HepG2 (cell line): Measurements from ENCODE around the gene TTLL13. TPM values are rescaled to one million over a fixed set of nuclear protein-coding genes. Genes with fewer than 3 reads are reported as not detected.

ENCODE experiments used
- ATAC-seq: fragments of 200-7000 bp; cut with Tn5 transposase; 3 replicates; pipeline ENCODE4 v1.9.1; 2020; ENCODE audit warnings: mild to moderate bottlenecking, moderate library complexity
- BruUV-seq: library from RNA; stranded (reverse); fragments of 400-500 nt; replicated peaks from 2 replicates; lab custom pipeline; 2021; lab: Mats Ljungman, UMichigan
- CTCF ChIA-PET: fragments of 300-600 bp; formaldehyde crosslinking; extraction: SDS; loops from one replicate; lab custom pipeline; 2021; ENCODE audit warnings: low total read pairs, inconsistent platforms, low intra/inter-chr PET ratio; lab: Yijun Ruan, JAX
- POLR2A ChIA-PET: fragments of 350-600 bp; sonication (Branson Sonifier 250); formaldehyde crosslinking; loops from one replicate; lab custom pipeline; 2020; ENCODE audit warnings: antibody characterized with exemption, inconsistent platforms; lab: Yijun Ruan, JAX
- DNase-seq: peaks from one replicate; pipeline ENCODE4 v3.0.0-alpha.2; 2015; ENCODE audit warnings: low spot score
- FAIRE-seq: peaks from 3 replicates; lab custom pipeline; 2011; peaks lifted over from hg19 to GRCh38; lab: Jason Lieb, UNC
- H2AFZ ChIP-seq: one replicate; pipeline ENCODE4 v1.6.1; 2011; ENCODE audit warnings: low read length, inconsistent platforms
- H3K27ac ChIP-seq: fragments of 300-600 bp; 3 replicates; pipeline ENCODE4 v1.8.0; 2011; ENCODE audit warnings: mixed run types, mild to moderate bottlenecking, mixed read lengths, low read length, inconsistent platforms; ENCODE audit not compliant: insufficient read depth; ENCODE audit errors: extremely low read length
- H3K27me3 ChIP-seq, 2 experiments: fragments of 200-600 bp in 1 of 2; 2 replicates in 1 of 2; 3 replicates in 1 of 2; pipeline versions ENCODE4 v1.6.0 to v1.8.0; 2011; ENCODE audit warnings: low read length in 2 of 2, mild to moderate bottlenecking in 2 of 2, moderate library complexity in 2 of 2, inconsistent platforms in 1 of 2; ENCODE audit not compliant: insufficient read depth in 2 of 2, control insufficient read depth in 1 of 2
- H3K36me3 ChIP-seq, 2 experiments: fragments of 200-600 bp in 1 of 2; replicated peaks in 1 of 2; 2 replicates in 1 of 2; 3 replicates in 1 of 2; pipeline versions ENCODE4 v1.5.1 to v1.8.0; 2011; ENCODE audit warnings: low read length in 2 of 2, inconsistent platforms in 1 of 2; ENCODE audit not compliant: insufficient read depth in 2 of 2, control insufficient read depth in 1 of 2
- H3K4me1 ChIP-seq: 2 replicates; pipeline ENCODE4 v1.5.1; 2012; ENCODE audit warnings: low read length, inconsistent platforms; ENCODE audit not compliant: insufficient read depth
- H3K4me2 ChIP-seq: 2 replicates; pipeline ENCODE4 v1.6.0; 2011; ENCODE audit warnings: low read depth, low read length, inconsistent platforms
- H3K4me3 ChIP-seq, 3 experiments: fragments of 200-600 bp in 1 of 3; sonication (generic), shearing (Covaris generic) in 1 of 3; replicated peaks in 1 of 3; 2 replicates each; pipeline ENCODE4 v1.5.1; 2011 to 2016; ENCODE audit warnings: low read length in 3 of 3, inconsistent platforms in 2 of 3, low read depth in 2 of 3, mild to moderate bottlenecking in 2 of 3, control low read depth in 1 of 3, mixed read lengths in 1 of 3; ENCODE audit not compliant: insufficient read depth in 1 of 3
- H3K79me2 ChIP-seq: one replicate; pipeline ENCODE4 v1.6.1; 2011; ENCODE audit warnings: low read length, inconsistent platforms; ENCODE audit not compliant: insufficient read depth
- H3K9ac ChIP-seq: 2 replicates; pipeline ENCODE4 v1.6.0; 2011; ENCODE audit warnings: mild to moderate bottlenecking, low read depth, low read length, inconsistent platforms; ENCODE audit not compliant: insufficient read depth
- H3K9me3 ChIP-seq: 2 replicates; pipeline ENCODE4 v1.5.1; 2012; ENCODE audit warnings: mild to moderate bottlenecking, low read length
- H4K20me1 ChIP-seq: 2 replicates; pipeline ENCODE4 v1.6.0; 2011; ENCODE audit warnings: inconsistent platforms, mild to moderate bottlenecking, low read length, moderate library complexity; ENCODE audit not compliant: insufficient read depth
- KDM5B ChIP-seq: sonication (generic); formaldehyde crosslinking; IDR thresholded peaks from 2 replicates; pipeline ENCODE4 v1.4.0; 2020; ENCODE audit warnings: missing genetic modification reagents, mild to moderate bottlenecking, borderline replicate concordance
- MAFG ChIP-seq: sonication (generic); formaldehyde crosslinking; IDR thresholded peaks from 2 replicates; pipeline ENCODE4 v1.5.1; 2020; ENCODE audit warnings: mild to moderate bottlenecking, missing genetic modification reagents
- MEIS2 ChIP-seq: sonication (generic); formaldehyde crosslinking; IDR thresholded peaks from 2 replicates; pipeline ENCODE4 v1.9.0; 2021; ENCODE audit warnings: mild to moderate bottlenecking, missing genetic modification reagents
- PPARG ChIP-seq: conservative IDR thresholded peaks from 2 replicates; pipeline ENCODE4 v1.6.1; 2016; ENCODE audit warnings: missing biosample characterization, missing genetic modification reagents
- ZBTB7B ChIP-seq: sonication (generic); formaldehyde crosslinking; IDR thresholded peaks from 2 replicates; pipeline ENCODE4 v1.4.0; 2020; ENCODE audit warnings: missing genetic modification reagents
- ZNF709 ChIP-seq: sonication (generic); formaldehyde crosslinking; IDR thresholded peaks from 2 replicates; pipeline ENCODE4 v1.5.0; 2020; ENCODE audit warnings: mild to moderate bottlenecking, missing genetic modification reagents
- ZNF724P ChIP-seq: sonication (generic); formaldehyde crosslinking; IDR thresholded peaks from 2 replicates; pipeline ENCODE4 v1.8.0; 2022; ENCODE audit warnings: missing genetic modification reagents, borderline replicate concordance
- ZNF773 ChIP-seq: sonication (generic); formaldehyde crosslinking; IDR thresholded peaks from 2 replicates; pipeline ENCODE4 v1.4.0; 2020; ENCODE audit warnings: missing genetic modification reagents, borderline replicate concordance
- WGBS: methylation state at CpG from one replicate; pipeline ENCODE4 v1.1.6; 2017; ENCODE audit warnings: low lambda C conversion rate; 5-methylcytosine and 5-hydroxymethylcytosine counted together
- in situ Hi-C: cut with HindIII; loops from 2 replicates; pipeline ENCODE4 v1.10.0; 2017; ENCODE audit warnings: low pct_unique_long_range_greater_than_20kb; ENCODE audit not compliant: extremely low pct_ligation_motif_present
- intact Hi-C: fragments of 100-400 bp; cut with micrococcal nuclease; formaldehyde crosslinking; loops from one replicate; pipeline ENCODE4 v1.10.0; 2022; ENCODE audit not compliant: unreplicated experiment
- polyA plus RNA-seq, 8 experiments: library from polyadenylated mRNA; depleted of rRNA in 3 of 8; stranded (reverse) in 7 of 8; unstranded in 1 of 8; fragments of >200 nt; fragmentation: Illumina TruSeq in 4 of 8; extraction: Trizol in 4 of 8; gene quantifications; 2 replicates each; pipeline versions ENCODE4 v1.2.1 to v1.2.3, GENCODE V29; 2011 to 2016; ENCODE audit warnings: low read depth in 4 of 8, missing spikeins in 1 of 8, mixed read lengths in 1 of 8; ENCODE audit not compliant: insufficient read depth in 1 of 8
- total RNA-seq, 5 experiments: library from RNA; depleted of rRNA; stranded (reverse); fragments of >200 nt; fragmentation: Illumina TruSeq; extraction: Trizol; gene quantifications; 2 replicates each; pipeline ENCODE4 v1.2.3, GENCODE V29; 2016; ENCODE audit warnings: low read depth in 1 of 5
- TF ChIP-seq, protein P1 (sequence below): sonication (generic); formaldehyde crosslinking; IDR thresholded peaks from 2 replicates; pipeline ENCODE4 v1.5.0; 2020; ENCODE audit warnings: missing genetic modification reagents, mild to moderate bottlenecking, borderline replicate concordance
- TF ChIP-seq, protein P2 (sequence below), 2 experiments: fragments of 450-650 bp in 1 of 2; sonication (generic) in 1 of 2; formaldehyde crosslinking; IDR thresholded peaks; 2 replicates each; pipeline versions ENCODE4 v1.5.0 to v1.8.0; 2020 to 2022; ENCODE audit warnings: mild to moderate bottlenecking in 1 of 2, missing genetic modification reagents in 1 of 2
- TF ChIP-seq, protein P3 (sequence below): sonication (generic); formaldehyde crosslinking; IDR thresholded peaks from 2 replicates; pipeline ENCODE4 v1.4.0; 2020; ENCODE audit warnings: mild to moderate bottlenecking, missing genetic modification reagents
- TF ChIP-seq, protein P4 (sequence below): sonication (generic); formaldehyde crosslinking; IDR thresholded peaks from 2 replicates; pipeline ENCODE4 v1.5.0; 2020; ENCODE audit warnings: mild to moderate bottlenecking, missing genetic modification reagents
- TF ChIP-seq, protein P5 (sequence below): sonication (generic); formaldehyde crosslinking; IDR thresholded peaks from 2 replicates; pipeline ENCODE4 v1.4.0; 2020; ENCODE audit warnings: mild to moderate bottlenecking, low read depth, missing genetic modification reagents

Gene TTLL13
- total and polyA plus RNA-seq, 2 of the 13 experiments (the other 11 are each of a cell fraction or from before 2014, with no cell fraction given), result 0.07 to 0.29 TPM

DNA sequence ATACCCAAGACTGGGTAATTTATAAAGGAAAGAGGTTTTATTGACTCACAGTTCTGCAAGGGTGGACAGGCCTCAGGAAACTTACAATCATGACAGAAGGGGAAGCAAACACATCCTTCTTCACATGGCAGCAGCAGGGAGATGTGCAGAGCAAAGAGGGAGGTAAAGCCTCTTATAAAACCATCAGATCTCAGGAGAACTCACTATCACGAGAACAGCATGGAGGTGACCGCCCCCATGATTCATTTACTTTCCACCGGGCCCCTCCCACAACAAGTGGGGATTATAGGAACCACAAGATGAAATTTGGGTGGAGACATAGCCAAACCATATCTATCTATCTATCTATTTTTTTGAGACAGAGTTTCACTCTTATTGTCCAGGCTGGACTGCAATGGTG, 10.0 kb upstream of the TTLL13 start (continued):
- TF ChIP-seq, protein P1, sequence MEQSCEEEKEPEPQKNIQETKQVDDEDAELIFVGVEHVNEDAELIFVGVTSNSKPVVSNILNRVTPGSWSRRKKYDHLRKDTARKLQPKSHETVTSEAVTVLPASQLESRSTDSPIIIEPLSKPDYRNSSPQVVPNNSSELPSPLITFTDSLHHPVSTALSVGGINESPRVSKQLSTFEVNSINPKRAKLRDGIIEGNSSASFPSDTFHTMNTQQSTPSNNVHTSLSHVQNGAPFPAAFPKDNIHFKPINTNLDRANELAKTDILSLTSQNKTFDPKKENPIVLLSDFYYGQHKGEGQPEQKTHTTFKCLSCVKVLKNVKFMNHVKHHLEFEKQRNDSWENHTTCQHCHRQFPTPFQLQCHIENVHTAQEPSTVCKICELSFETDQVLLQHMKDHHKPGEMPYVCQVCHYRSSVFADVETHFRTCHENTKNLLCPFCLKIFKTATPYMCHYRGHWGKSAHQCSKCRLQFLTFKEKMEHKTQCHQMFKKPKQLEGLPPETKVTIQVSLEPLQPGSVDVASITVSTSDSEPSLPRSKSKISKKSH (CRISPR knock-in tag), result no peak
- no peak for TF ChIP-seq ZNF709
- TF ChIP-seq KDM5B (CRISPR knock-in tag), result no peak
- no peak for TF ChIP-seq ZBTB7B (CRISPR knock-in tag)
- TF ChIP-seq, all 625 proteins: peak for 0

DNA sequence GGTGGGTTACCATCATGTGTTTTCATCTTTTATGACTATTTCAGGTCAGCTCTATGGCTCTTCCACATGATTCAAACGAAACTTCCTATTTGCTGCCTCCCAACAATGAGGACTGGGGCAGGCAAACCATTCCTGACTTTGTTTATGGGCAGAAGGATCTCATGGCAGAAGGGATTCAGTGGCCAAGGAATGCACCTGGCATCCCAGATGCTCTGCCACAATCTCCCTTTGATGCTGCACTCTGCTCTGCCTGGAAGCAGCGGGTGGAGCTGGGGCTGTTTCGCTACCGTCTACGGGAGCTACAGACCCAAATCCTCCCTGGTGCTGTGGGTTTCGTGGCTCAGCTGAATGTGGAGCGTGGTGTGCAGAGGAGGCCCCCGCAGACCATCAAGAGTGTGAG, 8.5 kb upstream of the TTLL13 start:
- no TSS peak for BruUV-seq
- no peaks in the 10 kb centered on the region for H3K27me3 ChIP-seq
- H3K4me3 ChIP-seq, result no peak overlapping the region
- in situ Hi-C loops (no loop called here), intact Hi-C loops (no loop called here)
- H3K79me2 ChIP-seq, result no peaks in the 10 kb centered on the region
- H2AFZ ChIP-seq, result no peak overlapping the region
- H3K9ac ChIP-seq, result no peak overlapping the region
- H3K9me3 ChIP-seq, result no peaks in the 10 kb centered on the region
- no peak overlapping the region for H3K27ac ChIP-seq
- ChIA-PET CTCF (no interaction called here), POLR2A (interaction anchor here (1.5 kb wide), 1 partner anchor 12 kb away, joined by 3 read pairs; no protein-coding TSS in a partner anchor)
- H4K20me1 ChIP-seq, result no peaks in the 10 kb centered on the region
- H3K36me3 ChIP-seq, result peaks cover 0 to 12% of the 10 kb centered on the region in 2 experiments; a peak in 2 of 5 replicates
- DNase-seq (no peak), ATAC-seq (no peak), FAIRE-seq (no peak)
- no peak for TF ChIP-seq MEIS2 (CRISPR knock-in tag)
- TF ChIP-seq PPARG (CRISPR knock-in tag), result no peak
- no peak for TF ChIP-seq ZNF724P
- TF ChIP-seq, protein P2, sequence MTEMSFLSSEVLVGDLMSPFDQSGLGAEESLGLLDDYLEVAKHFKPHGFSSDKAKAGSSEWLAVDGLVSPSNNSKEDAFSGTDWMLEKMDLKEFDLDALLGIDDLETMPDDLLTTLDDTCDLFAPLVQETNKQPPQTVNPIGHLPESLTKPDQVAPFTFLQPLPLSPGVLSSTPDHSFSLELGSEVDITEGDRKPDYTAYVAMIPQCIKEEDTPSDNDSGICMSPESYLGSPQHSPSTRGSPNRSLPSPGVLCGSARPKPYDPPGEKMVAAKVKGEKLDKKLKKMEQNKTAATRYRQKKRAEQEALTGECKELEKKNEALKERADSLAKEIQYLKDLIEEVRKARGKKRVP (CRISPR knock-in tag; IDR thresholded peaks at IDR 0.05), result no peak
- TF ChIP-seq, protein P3, sequence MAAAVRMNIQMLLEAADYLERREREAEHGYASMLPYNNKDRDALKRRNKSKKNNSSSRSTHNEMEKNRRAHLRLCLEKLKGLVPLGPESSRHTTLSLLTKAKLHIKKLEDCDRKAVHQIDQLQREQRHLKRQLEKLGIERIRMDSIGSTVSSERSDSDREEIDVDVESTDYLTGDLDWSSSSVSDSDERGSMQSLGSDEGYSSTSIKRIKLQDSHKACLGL, result no peak
- TF ChIP-seq, protein P4, sequence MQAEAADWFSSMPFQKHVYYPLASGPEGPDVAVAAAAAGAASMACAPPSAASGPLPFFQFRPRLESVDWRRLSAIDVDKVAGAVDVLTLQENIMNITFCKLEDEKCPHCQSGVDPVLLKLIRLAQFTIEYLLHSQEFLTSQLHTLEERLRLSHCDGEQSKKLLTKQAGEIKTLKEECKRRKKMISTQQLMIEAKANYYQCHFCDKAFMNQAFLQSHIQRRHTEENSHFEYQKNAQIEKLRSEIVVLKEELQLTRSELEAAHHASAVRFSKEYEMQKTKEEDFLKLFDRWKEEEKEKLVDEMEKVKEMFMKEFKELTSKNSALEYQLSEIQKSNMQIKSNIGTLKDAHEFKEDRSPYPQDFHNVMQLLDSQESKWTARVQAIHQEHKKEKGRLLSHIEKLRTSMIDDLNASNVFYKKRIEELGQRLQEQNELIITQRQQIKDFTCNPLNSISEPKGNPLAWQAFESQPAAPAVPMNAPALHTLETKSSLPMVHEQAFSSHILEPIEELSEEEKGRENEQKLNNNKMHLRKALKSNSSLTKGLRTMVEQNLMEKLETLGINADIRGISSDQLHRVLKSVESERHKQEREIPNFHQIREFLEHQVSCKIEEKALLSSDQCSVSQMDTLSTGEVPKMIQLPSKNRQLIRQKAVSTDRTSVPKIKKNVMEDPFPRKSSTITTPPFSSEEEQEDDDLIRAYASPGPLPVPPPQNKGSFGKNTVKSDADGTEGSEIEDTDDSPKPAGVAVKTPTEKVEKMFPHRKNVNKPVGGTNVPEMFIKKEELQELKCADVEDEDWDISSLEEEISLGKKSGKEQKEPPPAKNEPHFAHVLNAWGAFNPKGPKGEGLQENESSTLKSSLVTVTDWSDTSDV (CRISPR knock-in tag), result no peak
- TF ChIP-seq, protein P5, sequence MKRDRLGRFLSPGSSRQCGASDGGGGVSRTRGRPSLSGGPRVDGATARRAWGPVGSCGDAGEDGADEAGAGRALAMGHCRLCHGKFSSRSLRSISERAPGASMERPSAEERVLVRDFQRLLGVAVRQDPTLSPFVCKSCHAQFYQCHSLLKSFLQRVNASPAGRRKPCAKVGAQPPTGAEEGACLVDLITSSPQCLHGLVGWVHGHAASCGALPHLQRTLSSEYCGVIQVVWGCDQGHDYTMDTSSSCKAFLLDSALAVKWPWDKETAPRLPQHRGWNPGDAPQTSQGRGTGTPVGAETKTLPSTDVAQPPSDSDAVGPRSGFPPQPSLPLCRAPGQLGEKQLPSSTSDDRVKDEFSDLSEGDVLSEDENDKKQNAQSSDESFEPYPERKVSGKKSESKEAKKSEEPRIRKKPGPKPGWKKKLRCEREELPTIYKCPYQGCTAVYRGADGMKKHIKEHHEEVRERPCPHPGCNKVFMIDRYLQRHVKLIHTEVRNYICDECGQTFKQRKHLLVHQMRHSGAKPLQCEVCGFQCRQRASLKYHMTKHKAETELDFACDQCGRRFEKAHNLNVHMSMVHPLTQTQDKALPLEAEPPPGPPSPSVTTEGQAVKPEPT (CRISPR knock-in tag), result no peak
- TF ChIP-seq ZNF773 (CRISPR knock-in tag), result no peak
- no peak for TF ChIP-seq MAFG (CRISPR knock-in tag)
- peaks cover 16% of the 10 kb centered on the region for H3K4me1 ChIP-seq
- no peak overlapping the region for H3K4me2 ChIP-seq
- WGBS, result 95% methylated on average over 3 of the region's 8 CpGs
